Activated naive CD4-positive, alpha-beta T cell treated with anti-CD3 and anti-CD28 coated beads, Interleukin-2, amount 50 U/mL, for 72 hours (primary cell): Measurements from ENCODE around the gene KLC1. TPM values are rescaled to one million over a fixed set of nuclear protein-coding genes. Genes with fewer than 3 reads are reported as not detected.

ENCODE experiments used
- ATAC-seq, 2 donors: fragments of 150-1000 bp; cut with Tn5 transposase; 2 replicates each; pipeline ENCODE4 v1.10.0; 2021; ENCODE audit warnings: mild to moderate bottlenecking in 2 of 2, moderate library complexity in 2 of 2
- DNase-seq, 2 donors: peaks; one replicate each; pipeline ENCODE4 v3.0.0; 2021 to 2022; ENCODE audit warnings: low spot score in 2 of 2
- H3K27ac Mint-ChIP-seq, 2 donors: one replicate each; pipeline ENCODE4 v1.8.0; 2022; ENCODE audit warnings: mild to moderate bottlenecking in 2 of 2, mixed read lengths in 2 of 2
- H3K36me3 Mint-ChIP-seq, 2 donors: one replicate each; pipeline ENCODE4 v1.8.0; 2022; ENCODE audit warnings: mixed read lengths in 2 of 2
- H3K9me3 Mint-ChIP-seq, 2 donors: one replicate each; pipeline ENCODE4 v1.8.0; 2022; ENCODE audit warnings: mixed read lengths in 2 of 2
- total RNA-seq, 2 donors: library from RNA; stranded (reverse); gene quantifications; one replicate each; pipeline ENCODE4 v1.2.3, GENCODE V29; 2022

Gene KLC1
- total RNA-seq, 2 donors from 2014 or later = 114 to 137 TPM

- H3K27ac Mint-ChIP-seq = peak overlapping the region; percentile 64 to 73
- no peaks in the 10 kb centered on the region for H3K36me3 Mint-ChIP-seq
- DNase-seq (no peak), ATAC-seq (no peak)
- no peaks in the 10 kb centered on the region for H3K9me3 Mint-ChIP-seq
These were observed 73.8 kb downstream of the KLC1 start for GRCh38 chr14:103702497-103703432.

DNA sequence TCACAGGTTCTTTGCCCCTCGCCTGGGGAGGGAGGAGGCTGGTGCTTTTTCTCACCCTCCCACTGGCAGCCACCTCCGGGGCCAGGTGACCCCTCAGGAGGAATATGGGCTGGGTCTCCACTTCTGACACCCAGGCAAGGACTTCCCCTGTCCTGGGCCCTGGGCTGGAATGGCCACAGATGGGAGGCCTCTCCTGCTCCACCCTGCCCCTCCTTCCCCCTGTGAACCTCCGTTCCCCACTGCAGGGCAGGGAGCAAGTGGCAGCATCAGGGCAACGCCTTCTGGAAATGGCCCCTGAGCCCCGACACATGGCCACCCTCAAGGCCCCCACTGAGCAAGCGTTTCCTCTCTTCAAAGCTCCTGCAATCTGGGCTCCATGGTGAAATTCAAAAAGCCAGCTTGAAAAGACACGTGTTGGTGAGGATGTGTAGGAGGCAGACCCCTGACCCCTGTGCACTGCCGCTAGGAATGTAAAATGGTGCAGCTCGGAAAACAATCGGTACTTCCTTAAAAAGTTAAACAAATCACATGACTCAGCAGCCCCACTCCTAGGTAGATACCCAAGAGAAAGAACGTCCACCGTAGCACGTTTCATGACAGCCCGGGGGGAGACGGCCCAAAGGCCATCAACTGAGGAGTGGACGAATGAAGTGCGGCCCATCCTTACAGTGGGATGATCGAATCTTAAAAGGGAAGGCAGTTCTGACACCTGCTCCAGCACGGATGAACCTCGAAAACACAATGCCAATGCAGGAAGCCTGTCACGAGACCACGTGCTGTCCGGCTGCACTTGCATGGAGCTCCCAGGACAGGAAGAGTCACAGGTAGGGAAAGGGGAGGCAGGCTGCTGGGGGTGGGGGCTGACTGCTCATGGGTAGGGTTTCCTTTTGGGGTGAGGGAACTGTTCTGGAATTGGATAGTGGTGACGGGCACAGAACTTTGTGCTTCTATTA lies 74.7 kb downstream of the KLC1 start:
- H3K27ac Mint-ChIP-seq = peak overlapping the region; percentile 64 to 73
- no peaks in the 10 kb centered on the region for H3K36me3 Mint-ChIP-seq
- DNase-seq (no peak), ATAC-seq (no peak)
- H3K9me3 Mint-ChIP-seq = no peaks in the 10 kb centered on the region

DNA sequence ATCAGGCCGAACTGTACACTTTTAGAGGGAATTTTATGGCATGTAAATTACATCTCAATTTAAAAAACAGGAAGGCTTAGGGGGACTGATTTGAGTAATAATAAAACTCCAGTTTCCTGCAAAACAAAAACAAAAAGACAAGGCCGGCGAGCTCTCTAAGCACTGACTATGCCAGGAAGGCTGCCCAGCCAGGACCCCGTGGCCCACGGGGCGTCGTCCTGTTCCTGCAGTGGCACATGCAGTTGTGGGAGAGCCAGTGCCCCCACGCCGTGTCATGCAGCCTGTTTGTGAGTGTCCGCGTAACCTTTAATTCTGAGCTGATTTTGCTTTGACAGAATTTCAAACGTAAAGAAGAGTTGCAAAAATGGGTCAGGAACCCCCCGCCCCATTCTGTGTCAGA lies 75.7 kb downstream of the KLC1 start:
- Mint-ChIP-seq H3K36me3 (no peaks in the 10 kb centered on the region), H3K27ac (peak overlapping the region; percentile 50 to 65)
- no peak for DNase-seq

GRCh38 chr14:103705118-103705503 lies 76.1 kb downstream of the KLC1 start:
- H3K9me3 Mint-ChIP-seq = no peaks in the 10 kb centered on the region
- H3K27ac Mint-ChIP-seq = peak overlapping the region; percentile 50 to 65
- no peaks in the 10 kb centered on the region for H3K36me3 Mint-ChIP-seq
- DNase-seq = no peak
- no peak for ATAC-seq

More for the DNA sequence above, 75.7 kb downstream of the KLC1 start:
- no peak for ATAC-seq
- H3K9me3 Mint-ChIP-seq = no peaks in the 10 kb centered on the region

DNA sequence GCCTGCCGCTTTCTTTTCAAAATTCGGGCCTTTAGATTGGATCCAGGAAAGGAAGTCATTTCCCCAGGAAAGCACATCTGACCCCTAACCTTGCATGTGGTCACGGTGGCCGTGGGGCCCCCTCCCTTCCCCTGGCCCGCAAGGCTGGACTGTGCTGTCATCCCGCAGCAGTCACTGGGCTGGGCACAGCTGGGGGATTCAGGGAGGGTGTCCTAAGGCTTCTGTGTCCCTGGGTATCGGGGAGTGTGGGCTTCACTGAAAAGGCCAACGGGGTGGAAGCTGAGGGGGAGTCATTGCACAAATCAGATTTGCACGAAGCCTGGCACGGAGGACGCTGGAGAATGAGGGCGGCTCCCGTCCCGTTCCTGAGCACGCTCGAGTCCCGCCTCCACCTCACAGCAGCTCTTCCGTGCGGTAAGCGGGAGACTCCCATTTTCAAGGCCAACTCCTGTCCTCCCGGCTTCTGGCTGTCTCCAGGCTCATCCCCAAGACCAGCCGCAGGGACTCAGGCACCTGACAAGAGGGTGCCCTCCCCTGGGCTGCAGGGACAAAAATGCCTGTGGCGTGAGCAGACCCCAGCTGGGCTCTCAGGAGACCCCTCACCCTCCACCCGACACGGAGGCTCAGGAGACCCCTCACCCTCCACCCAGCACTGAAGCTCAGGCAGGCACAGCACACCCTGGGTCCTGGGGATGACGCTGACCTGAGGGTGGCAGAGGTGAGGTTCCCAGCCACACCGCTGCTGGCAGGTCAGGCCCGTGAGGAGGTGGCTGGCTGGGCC lies 76.7 kb downstream of the KLC1 start:
- Mint-ChIP-seq H3K9me3 (no peaks in the 10 kb centered on the region), H3K27ac (peak overlapping the region; percentile 50 to 68), H3K36me3 (no peaks in the 10 kb centered on the region)
- DNase-seq (no peak), ATAC-seq (no peak)

GRCh38 chr14:103706551-103707328 lies 77.7 kb downstream of the KLC1 start:
- no peaks in the 10 kb centered on the region for H3K9me3 Mint-ChIP-seq
- no peak overlapping the region for H3K27ac Mint-ChIP-seq
- DNase-seq (no peak), ATAC-seq (no peak)
- no peaks in the 10 kb centered on the region for H3K36me3 Mint-ChIP-seq

DNA sequence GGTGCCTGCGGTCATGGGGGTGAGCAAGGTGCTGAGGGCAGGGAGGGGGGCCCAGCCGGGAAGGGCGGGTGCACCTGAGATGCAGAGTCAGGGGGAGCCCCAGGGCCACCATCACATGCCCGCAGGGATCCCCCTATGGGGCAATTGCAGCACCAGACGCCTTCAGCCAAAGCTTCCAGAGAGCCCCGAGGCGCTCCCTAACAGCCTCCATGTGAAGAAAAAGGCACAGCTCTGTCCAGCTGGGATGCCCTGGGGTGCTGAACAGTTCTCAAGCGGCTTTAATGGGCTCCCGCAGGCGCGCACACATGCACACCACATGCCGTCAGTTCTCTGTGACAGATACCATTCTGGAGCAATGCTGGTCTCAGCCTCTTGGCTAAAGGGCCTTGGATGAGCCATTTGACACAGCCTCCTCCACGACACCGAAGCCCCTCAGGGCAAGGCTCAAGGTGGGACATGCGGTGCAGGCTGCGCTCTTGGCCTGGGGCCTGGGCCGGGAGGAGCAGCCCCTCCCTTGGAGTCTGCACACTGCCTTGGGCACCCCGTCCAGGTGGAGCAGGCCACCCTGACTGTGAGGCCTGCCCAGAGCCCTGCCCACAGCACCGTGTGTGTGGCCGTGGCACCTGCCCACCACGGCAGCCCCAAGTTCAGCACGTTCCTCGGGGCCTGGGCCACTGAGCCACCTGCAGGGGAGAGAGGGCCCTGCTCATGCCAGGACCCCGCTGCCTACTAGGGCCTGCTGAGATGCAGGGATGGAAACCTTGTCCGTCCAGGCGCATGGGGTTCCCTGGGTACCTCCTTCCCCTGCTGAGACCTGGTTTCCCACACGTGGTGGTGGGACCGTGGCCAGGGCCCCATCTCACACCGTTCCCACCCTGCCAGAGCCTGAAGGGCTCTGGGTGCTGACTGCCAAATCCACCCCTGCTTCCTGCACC lies 78.6 kb downstream of the KLC1 start:
- DNase-seq = no peak
- no peaks in the 10 kb centered on the region for H3K36me3 Mint-ChIP-seq
- ATAC-seq = peak in 1 of 2 donors; percentile 8
- no peaks in the 10 kb centered on the region for H3K9me3 Mint-ChIP-seq
- H3K27ac Mint-ChIP-seq = peak overlapping the region; percentile 9 to 70

DNA sequence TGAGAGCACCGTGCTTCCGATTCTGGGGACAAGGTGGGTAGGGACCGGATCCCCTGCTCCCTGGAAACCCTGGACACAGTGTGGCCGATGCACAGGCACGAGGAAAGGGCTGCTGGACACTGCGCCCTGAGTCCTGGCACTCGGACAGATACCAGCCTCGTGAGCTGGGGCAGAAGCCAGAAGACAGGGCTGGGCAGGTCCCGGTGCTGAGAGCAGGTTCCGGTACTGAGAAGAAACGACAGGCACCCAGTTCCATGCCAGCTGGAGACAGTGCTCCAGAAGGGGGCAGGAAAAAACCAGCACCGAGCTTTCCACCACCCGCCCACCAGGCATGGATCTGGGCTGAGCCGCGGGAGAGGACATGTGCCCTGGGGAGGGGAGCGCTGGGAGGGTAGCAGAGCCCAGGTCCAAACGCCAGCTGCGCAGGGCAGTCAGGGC lies 79.8 kb downstream of the KLC1 start:
- no peak for ATAC-seq
- H3K9me3 Mint-ChIP-seq = no peaks in the 10 kb centered on the region
- peak overlapping the region; percentile 14 to 70 for H3K27ac Mint-ChIP-seq
- DNase-seq = no peak
- H3K36me3 Mint-ChIP-seq = no peaks in the 10 kb centered on the region

DNA sequence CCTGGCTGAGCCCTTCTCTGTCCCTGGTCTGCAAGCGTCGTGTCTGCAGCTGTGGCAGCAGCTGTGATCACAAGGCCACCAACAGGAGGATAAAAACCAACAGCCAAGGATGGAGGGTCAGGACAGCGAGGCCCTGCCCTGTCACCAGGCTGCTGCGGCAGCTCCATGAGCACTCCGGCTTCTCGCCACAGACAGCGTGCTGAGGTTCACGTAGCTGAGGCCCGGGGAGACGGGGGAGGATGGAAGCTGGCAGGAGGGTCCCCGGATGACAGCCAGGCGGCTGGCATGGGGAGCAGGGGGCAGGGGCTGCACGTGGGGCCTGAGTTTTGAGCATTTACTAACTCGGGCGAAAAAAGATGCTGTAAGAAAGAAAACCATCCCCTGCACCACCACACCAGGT lies 80.8 kb downstream of the KLC1 start:
- ATAC-seq = no peak
- DNase-seq = no peak
- peaks cover 0 to 7% of the 10 kb centered on the region in 2 donors for H3K36me3 Mint-ChIP-seq
- no peaks in the 10 kb centered on the region for H3K9me3 Mint-ChIP-seq
- H3K27ac Mint-ChIP-seq = no peak overlapping the region

GRCh38 chr14:103710771-103711377 lies 81.9 kb downstream of the KLC1 start:
- no peaks in the 10 kb centered on the region for H3K9me3 Mint-ChIP-seq
- peaks cover 0 to 7% of the 10 kb centered on the region in 2 donors for H3K36me3 Mint-ChIP-seq
- DNase-seq (no peak), ATAC-seq (no peak)
- H3K27ac Mint-ChIP-seq = peak overlapping the region in 1 of 2 donors; percentile 91

GRCh38 chr14:103711516-103712431 lies 82.8 kb downstream of the KLC1 start:
- peak overlapping the region in 1 of 2 donors; percentile 77 for H3K27ac Mint-ChIP-seq
- no peak for ATAC-seq
- peaks cover 0 to 7% of the 10 kb centered on the region in 2 donors for H3K36me3 Mint-ChIP-seq

DNA sequence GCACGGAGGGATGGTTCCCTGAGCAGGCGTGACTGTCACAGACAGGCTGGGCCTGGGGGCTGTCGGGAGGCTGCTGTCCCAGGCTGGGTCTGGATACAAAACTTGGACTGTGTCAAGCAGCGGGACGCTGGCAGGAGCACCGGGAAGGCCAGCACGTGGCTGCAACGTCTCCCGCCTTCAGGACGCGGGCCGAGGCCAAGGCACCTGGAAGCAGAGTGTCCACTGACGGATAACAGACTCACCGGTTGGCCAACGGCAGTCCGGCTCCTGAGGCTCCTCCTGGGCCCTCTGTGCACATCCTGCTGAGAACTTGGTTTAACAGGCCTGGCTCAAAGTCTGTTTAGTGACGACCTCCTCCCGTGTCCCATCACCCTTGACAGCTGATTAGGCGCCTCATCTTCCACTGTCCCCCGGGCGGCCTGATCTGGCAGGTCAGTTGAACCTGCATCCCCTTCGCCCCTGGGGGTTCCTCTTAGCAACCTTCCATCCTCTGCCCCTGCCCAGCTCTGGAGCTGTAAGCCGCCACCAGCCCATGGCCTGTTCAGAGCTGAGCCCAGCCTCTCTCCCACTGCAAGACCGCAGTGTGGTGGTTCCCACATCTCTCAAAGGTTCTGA lies 83.7 kb downstream of the KLC1 start:
- ATAC-seq (no peak), DNase-seq (no peak)
- peak overlapping the region; percentile 61 to 94 for H3K27ac Mint-ChIP-seq
- no peaks in the 10 kb centered on the region for H3K9me3 Mint-ChIP-seq
- H3K36me3 Mint-ChIP-seq = peaks cover 0 to 7% of the 10 kb centered on the region in 2 donors

More at GRCh38 chr14:103711516-103712431, 82.8 kb downstream of the KLC1 start:
- DNase-seq = no peak
- H3K9me3 Mint-ChIP-seq = no peaks in the 10 kb centered on the region
